AG04450 (cell line): Measurements from ENCODE around the gene CCL4L2. TPM values are rescaled to one million over a fixed set of nuclear protein-coding genes. Genes with fewer than 3 reads are reported as not detected.
"Not testable (repeated sequence)": the region's sequence is repeated elsewhere in the genome, so short reads cannot be mapped to it uniquely, and the experiment has no call there.

Experiments used
- CTCF ChIA-PET: fragments of 300-600, 350-600 bp; formaldehyde crosslinking; extraction: SDS; loops from one replicate; lab custom pipeline; 2022; ENCODE audit warnings: antibody characterized with exemption, inconsistent platforms; lab: Charles Lee
- POLR2A ChIA-PET: fragments of 350-600 bp; formaldehyde crosslinking; extraction: SDS; loops from one replicate; lab custom pipeline; 2021; ENCODE audit warnings: antibody characterized with exemption, inconsistent platforms; lab: Yijun Ruan, JAX
- DNase-seq: peaks from one replicate; pipeline ENCODE4 v3.0.0-alpha.2; 2011; ENCODE audit warnings: low read depth, low spot score
- H3K27ac ChIP-seq: one replicate; pipeline ENCODE4 v1.5.1; 2012; ENCODE audit warnings: low read depth, low read length, control low read depth
- H3K27me3 ChIP-seq: one replicate; pipeline ENCODE4 v1.6.0; 2012; ENCODE audit warnings: low read length; ENCODE audit not compliant: control insufficient read depth, insufficient read depth
- H3K4me3 ChIP-seq: 2 replicates; pipeline ENCODE4 v1.5.1; 2011; ENCODE audit warnings: mild to moderate bottlenecking, low read depth, low read length, control low read depth
- H3K9me3 ChIP-seq: 2 replicates; pipeline ENCODE4 v1.5.1; 2012; ENCODE audit warnings: low read length; ENCODE audit not compliant: control insufficient read depth, insufficient read depth
- polyA plus RNA-seq: library from polyadenylated mRNA; depleted of rRNA; stranded (reverse); fragments of >200 nt; gene quantifications from 2 replicates; pipeline ENCODE4 v1.2.3, GENCODE V29; 2011
- TF ChIP-seq, protein P1 (sequence below): IDR thresholded peaks from 2 replicates; pipeline ENCODE4 v1.5.1; 2011; ENCODE audit warnings: low read depth, low read length, control low read depth, inconsistent platforms

Gene CCL4L2
- polyA plus RNA-seq, 1 experiment: not detected

DNA sequence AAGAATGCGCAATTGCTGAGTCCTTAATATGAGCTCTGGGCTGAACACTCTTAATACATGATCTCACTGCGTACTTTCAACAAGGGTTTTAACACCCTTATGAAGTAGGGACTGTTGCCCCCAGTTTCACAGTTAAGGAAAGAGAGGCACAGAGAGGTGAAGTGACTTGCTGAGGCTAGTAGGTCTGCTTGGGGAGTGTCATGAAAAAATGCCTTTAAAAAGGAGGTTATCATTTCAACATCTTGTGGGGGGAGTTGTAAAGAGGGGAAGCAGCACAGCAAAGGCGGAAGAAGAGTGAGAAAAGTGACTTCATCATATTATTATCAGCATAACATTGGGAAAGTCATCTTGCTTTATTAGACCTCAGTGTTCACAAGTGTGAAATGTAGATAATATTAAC is 2.1 kb downstream of the CCL4L2 start:
- CTCF ChIA-PET: no interaction called here
- POLR2A ChIA-PET: no interaction called here
- TF ChIP-seq, protein P1, sequence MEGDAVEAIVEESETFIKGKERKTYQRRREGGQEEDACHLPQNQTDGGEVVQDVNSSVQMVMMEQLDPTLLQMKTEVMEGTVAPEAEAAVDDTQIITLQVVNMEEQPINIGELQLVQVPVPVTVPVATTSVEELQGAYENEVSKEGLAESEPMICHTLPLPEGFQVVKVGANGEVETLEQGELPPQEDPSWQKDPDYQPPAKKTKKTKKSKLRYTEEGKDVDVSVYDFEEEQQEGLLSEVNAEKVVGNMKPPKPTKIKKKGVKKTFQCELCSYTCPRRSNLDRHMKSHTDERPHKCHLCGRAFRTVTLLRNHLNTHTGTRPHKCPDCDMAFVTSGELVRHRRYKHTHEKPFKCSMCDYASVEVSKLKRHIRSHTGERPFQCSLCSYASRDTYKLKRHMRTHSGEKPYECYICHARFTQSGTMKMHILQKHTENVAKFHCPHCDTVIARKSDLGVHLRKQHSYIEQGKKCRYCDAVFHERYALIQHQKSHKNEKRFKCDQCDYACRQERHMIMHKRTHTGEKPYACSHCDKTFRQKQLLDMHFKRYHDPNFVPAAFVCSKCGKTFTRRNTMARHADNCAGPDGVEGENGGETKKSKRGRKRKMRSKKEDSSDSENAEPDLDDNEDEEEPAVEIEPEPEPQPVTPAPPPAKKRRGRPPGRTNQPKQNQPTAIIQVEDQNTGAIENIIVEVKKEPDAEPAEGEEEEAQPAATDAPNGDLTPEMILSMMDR: no peak
- Histone ChIP-seq H3K27me3 (peaks cover 6% of the 10 kb centered on the region), H3K27ac (no peak overlapping the region), H3K9me3 (no peaks in the 10 kb centered on the region), H3K4me3 (no peak overlapping the region)
- no peak for DNase-seq

DNA sequence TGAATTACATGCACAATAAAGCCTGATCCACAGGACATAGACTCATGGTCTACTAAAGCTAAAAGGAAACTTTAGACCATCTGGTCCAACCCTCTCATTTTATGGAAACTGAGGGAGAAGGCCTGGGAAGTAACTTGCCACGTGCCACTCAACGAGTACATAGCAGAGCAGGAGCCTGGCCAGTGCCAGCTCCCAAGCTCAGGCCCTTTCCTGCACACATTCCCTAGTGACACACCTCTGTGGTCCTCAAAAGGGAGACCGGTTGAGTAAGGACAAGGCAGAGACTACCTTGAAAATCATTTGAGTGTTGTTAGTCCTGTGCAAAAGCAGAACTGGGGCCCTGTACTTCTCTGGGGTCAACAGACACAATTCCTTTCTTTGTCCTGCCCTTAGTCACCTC is 2.8 kb downstream of the CCL4L2 start:
- no peak overlapping the region for H3K4me3 ChIP-seq
- no peak for DNase-seq
- POLR2A ChIA-PET: no interaction called here
- TF ChIP-seq, protein P1: no peak
- H3K9me3 ChIP-seq: no peaks in the 10 kb centered on the region
- peaks cover 6% of the 10 kb centered on the region for H3K27me3 ChIP-seq
- no peak overlapping the region for H3K27ac ChIP-seq
- CTCF ChIA-PET: no interaction called here

DNA sequence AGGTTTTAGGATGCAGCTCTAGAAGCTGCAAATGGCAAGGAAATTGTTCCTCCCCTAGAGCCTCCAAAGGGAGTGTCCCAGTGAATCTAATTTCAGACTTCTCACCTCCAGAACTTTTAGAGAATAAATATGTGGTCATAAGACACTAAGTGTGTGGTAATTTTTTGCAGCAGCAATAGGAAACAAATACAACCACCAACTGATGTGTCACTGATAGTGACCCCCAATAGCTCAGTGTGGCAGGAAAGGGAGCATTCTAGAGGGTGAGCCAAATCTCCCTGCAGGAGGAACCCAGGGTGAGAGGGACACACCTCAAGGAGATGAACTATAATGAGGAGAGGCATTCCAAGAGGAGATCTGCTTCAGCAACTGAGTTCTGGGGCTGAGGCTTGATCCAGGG is 4.1 kb downstream of the CCL4L2 start:
- TF ChIP-seq, protein P1: no peak

DNA sequence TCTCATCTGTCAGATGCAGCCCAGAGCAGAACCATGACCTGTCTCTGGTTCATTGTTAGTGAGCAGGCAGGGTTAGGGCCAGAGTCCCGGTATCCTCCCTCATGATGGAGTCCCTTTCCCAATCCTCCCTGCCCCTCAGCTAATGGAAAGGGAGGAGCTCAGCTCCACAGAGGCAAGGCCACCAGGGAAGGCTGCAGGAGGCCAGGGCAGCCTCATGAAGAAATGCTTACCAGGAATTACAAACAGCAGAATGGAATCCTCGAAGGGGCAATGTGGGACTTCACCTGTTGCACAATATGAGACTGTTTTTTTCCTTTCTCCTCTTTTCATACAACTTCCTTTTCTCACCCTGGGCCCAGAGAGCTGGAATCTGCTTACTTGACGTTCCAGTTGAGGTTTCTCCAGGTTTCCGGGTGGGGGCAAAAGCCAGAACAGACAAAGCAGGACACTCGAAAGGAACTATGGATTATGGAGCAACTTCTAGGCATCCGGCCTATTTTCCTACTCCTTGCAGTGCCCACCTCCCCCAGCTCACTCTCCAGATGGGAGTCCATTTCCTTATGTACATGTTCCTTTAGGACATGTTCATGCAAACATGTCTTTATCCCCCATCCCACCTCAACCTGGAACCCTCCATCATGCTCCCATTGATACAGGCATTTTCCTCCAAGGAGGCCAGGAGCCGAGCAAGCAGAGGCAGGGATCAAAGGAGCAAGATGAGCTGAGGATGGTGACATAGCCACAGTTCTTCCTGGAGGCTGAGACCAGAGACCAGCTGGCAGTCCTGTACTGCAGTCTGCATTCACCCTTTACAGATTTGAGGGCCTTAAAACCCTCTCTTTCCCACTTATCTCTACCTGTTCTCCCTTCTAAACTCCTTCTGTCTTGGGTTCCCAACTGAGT is 4.8 kb downstream of the CCL4L2 start:
- POLR2A ChIA-PET, DNase-seq, H3K27me3 ChIP-seq, CTCF ChIA-PET, H3K9me3 ChIP-seq, H3K4me3 ChIP-seq, H3K27ac ChIP-seq: not testable (repeated sequence)

More for the DNA sequence above, 4.1 kb downstream of the CCL4L2 start:
- Histone ChIP-seq H3K27ac (no peak overlapping the region), H3K4me3 (no peak overlapping the region), H3K9me3 (no peaks in the 10 kb centered on the region), H3K27me3 (peaks cover 6% of the 10 kb centered on the region)
- DNase-seq: no peak
- ChIA-PET POLR2A (no interaction called here), CTCF (no interaction called here)

DNA sequence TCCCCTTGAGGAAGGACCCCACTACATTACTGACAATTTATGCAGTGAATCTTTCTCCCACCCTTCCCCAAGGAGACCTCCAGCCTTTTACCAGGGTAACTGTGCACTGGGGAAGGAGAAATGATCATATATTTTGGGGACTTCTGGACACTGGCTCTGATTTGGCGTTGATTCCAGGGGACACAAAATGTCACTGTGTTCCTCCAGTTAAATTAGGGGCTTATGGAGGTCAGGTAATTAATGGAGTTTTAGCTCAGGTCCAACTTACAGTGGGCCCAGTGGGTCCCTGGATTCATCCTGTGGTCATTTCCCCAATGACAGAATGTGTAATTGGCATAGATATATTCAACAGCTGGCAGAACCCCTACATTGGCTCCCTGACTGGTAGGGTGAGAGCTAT is 8.7 kb downstream of the CCL4L2 start:
- H3K4me3 ChIP-seq, H3K27ac ChIP-seq, H3K27me3 ChIP-seq, DNase-seq, H3K9me3 ChIP-seq, CTCF ChIA-PET, POLR2A ChIA-PET: not testable (repeated sequence)

DNA sequence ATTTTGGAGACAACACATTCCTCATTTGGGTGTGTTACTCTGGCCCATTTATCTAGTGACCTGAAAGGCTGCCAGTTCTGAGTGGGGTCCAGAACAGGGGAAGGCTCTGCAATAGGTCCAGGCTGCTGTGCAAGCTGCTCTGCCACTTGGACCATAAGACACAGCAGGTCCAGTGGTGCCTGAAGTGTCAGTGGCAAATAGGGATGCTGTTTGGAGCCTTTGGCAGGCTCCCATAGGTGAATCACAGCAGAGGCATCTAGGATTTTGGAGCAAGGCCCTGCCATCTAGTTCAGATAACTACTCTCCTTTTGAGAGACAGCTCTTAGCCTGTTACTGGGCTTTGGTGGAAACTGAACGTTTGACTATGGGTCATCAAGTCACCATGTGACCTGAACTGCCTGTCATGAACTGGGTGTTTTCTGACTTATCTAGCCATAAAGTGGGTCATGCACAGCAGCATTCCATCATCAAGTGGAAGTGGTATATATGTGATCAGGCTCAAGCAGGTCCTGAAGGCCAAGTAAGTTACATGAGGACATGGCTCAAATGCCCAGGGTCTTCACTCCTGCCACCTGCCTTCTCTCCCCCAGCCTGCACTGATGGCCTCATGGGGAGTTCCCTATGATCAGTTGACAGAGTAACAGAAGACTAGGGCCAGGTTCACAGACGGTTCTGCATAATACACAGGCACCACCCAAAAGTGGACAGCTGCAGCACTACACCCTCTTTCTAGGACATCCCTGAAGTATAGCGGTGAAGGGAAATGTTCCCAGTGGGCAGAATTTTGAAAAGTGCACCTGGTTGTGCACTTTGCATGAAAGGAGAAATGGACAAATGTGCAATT is 10.1 kb downstream of the CCL4L2 start:
- POLR2A ChIA-PET, H3K4me3 ChIP-seq, H3K9me3 ChIP-seq, H3K27ac ChIP-seq, H3K27me3 ChIP-seq, CTCF ChIA-PET, DNase-seq: not testable (repeated sequence)

DNA sequence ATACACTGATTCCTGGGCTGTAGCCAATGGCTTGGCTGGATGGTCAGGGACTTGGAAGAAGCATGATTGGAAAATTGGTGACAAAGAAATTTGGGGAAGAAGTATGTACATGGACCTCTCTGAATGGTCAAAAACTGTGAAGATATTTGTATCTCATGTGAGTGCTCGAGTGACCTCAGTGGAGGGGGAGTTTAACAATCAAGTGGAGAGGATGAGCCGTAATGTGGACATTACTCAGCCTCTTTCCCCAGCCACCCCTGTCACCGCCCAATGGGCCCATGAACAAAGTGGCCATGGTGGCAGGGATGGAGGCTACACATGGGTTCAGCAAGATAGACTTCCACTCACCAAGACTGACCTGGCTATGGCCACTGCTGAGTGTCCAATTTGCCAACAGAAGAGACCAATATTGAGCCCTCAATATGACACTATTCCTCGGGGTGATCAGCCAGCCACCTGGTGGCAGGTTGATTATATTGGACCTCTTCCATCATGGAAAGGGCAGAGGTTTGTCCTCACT is 10.8 kb downstream of the CCL4L2 start:
- H3K27ac ChIP-seq, H3K4me3 ChIP-seq, DNase-seq, POLR2A ChIA-PET, H3K9me3 ChIP-seq, H3K27me3 ChIP-seq, CTCF ChIA-PET: not testable (repeated sequence)

DNA sequence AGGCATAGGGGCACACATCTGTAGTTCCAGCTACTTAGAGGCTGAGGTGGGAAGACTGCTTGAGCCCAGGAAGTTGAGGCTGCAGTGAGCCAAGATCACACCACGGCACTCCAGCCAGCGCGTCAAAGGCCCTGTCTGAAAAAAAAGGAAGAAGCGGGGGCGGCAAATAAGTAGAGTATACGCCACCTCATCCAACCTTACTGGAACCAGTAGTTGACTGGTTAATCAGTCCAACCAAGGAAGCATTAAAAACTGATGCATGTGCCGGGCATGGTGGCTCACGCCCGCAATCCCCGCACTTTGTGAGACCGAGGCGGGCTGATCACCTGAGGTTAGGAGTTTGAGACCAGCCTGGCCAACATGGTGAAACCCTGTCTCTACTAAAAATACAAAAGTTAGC is 12.1 kb downstream of the CCL4L2 start:
- DNase-seq, POLR2A ChIA-PET, H3K4me3 ChIP-seq, CTCF ChIA-PET, H3K9me3 ChIP-seq, H3K27ac ChIP-seq, H3K27me3 ChIP-seq: not testable (repeated sequence)

DNA sequence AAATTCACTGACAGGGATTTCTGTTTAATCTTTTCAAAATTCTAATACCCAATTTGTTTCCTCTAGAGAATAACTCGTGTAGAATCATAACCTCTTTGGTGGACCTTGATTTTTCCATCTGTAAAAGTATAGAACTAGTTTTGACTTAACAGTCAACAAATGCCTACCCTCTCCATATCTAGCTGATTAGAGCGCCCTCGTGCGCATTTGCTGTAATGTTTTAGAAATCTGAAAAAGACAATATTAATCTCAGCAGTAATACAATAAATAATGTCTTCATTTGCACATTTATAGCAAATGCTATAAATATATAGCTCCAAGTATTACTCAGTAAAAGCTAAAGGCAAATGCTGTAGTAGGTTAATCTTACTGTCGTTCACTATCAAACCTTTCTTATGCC is 18.8 kb downstream of the CCL4L2 start:
- H3K27ac ChIP-seq, CTCF ChIA-PET, DNase-seq, H3K27me3 ChIP-seq, H3K9me3 ChIP-seq, POLR2A ChIA-PET, H3K4me3 ChIP-seq: not testable (repeated sequence)
